ENCODE measurements around the gene TSPAN8. TPM values are rescaled to one million over a fixed set of nuclear protein-coding genes. Genes with fewer than 3 reads are reported as not detected.

TSPAN8 gene
- total RNA-seq, 6 donors from 2014 or later = 10.8 to 26.3 (median 13.7) TPM

DNA sequence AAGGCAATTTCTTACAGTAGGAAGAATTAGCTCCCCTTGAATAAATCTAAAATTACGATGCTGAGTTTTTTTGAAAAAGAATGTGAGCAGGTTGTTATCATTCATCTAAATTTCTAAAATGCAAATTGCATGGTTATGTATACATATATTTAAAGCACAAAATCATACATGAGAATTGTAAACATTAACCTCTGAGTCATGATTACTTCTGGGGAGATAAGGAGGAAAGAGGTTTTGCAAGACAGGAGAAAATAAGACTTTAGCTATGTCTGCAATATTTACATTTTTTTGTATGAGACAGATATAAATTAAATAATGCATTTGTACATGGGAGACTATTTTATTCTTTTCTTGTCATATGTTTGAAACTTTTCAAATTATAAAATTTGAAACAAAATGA lies 72.2 kb downstream of the TSPAN8 start:
- no peaks in the 10 kb centered on the region for H3K4me1 ChIP-seq
- H3K4me3 ChIP-seq = no peak overlapping the region
- no peaks in the 10 kb centered on the region for H3K27me3 ChIP-seq
- 78 to 85% methylated on average over 1 of the region's 1 CpG for WGBS, 2 donors
- H3K27ac ChIP-seq = no peak overlapping the region
- no peak for TF ChIP-seq EP300 (IDR thresholded peaks at IDR 0.05)
- no peak for TF ChIP-seq POLR2AphosphoS5 (IDR thresholded peaks at IDR 0.05)
- no peak for TF ChIP-seq POLR2A (IDR thresholded peaks at IDR 0.05)
- TF ChIP-seq, protein P1, sequence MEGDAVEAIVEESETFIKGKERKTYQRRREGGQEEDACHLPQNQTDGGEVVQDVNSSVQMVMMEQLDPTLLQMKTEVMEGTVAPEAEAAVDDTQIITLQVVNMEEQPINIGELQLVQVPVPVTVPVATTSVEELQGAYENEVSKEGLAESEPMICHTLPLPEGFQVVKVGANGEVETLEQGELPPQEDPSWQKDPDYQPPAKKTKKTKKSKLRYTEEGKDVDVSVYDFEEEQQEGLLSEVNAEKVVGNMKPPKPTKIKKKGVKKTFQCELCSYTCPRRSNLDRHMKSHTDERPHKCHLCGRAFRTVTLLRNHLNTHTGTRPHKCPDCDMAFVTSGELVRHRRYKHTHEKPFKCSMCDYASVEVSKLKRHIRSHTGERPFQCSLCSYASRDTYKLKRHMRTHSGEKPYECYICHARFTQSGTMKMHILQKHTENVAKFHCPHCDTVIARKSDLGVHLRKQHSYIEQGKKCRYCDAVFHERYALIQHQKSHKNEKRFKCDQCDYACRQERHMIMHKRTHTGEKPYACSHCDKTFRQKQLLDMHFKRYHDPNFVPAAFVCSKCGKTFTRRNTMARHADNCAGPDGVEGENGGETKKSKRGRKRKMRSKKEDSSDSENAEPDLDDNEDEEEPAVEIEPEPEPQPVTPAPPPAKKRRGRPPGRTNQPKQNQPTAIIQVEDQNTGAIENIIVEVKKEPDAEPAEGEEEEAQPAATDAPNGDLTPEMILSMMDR (IDR thresholded peaks at IDR 0.05) = no peak
- peaks cover 0 to 3% (median 0%) of the 10 kb centered on the region in 4 donors for H3K9me3 ChIP-seq
- ATAC-seq (ENCODE audit: low FRiP score in 2 of 2) (no peak), DNase-seq (no peak)
- H3K36me3 ChIP-seq = no peaks in the 10 kb centered on the region

- no peak overlapping the region for H3K27ac ChIP-seq
- no peaks in the 10 kb centered on the region for H3K9me3 ChIP-seq
- H3K4me3 ChIP-seq = no peak overlapping the region
- no peaks in the 10 kb centered on the region for H3K36me3 ChIP-seq
- no peaks in the 10 kb centered on the region for H3K4me1 ChIP-seq
- TF ChIP-seq EP300 (IDR thresholded peaks at IDR 0.05) (no peak), POLR2A (IDR thresholded peaks at IDR 0.05) (no peak), POLR2AphosphoS5 (IDR thresholded peaks at IDR 0.05) (no peak)
- TF ChIP-seq, protein P1 (IDR thresholded peaks at IDR 0.05) = no peak
- 73 to 81% methylated on average over 2 of the region's 2 CpGs for WGBS, 2 donors
- DNase-seq (no peak), ATAC-seq (ENCODE audit: low FRiP score in 2 of 2) (no peak)
- H3K27me3 ChIP-seq = no peaks in the 10 kb centered on the region
Observed at GRCh38 chr12:71075743-71076142, 82.1 kb downstream of the TSPAN8 start.

Other genes starting within 250 kb of the TSPAN8 start
- gene PTPRR, start 237.3 kb downstream of the TSPAN8 start, total RNA-seq = 1 to 10 TPM in 2 of 6 donors, under 1 TPM in 3, not detected in 1; 0.30 to 2.7 (median 0.79) TPM